Lung microvascular endothelial cell (primary cell): ENCODE data around the gene COG7. TPM values are rescaled to one million over a fixed set of nuclear protein-coding genes. Genes with fewer than 3 reads are reported as not detected.
"Not testable (repeated sequence)": the region's sequence is repeated elsewhere in the genome, so short reads cannot be mapped to it uniquely, and the experiment has no call there.

Experiments used
- DNase-seq, 2 donors: peaks; one replicate each; pipeline versions ENCODE4 v3.0.0 to v3.0.0-alpha.2; 2010; ENCODE audit warnings: low read depth in 2 of 2
- total RNA-seq: library from RNA; depleted of rRNA; stranded (reverse); fragments of >200 nt; gene quantifications from 2 replicates; pipeline ENCODE4 v1.2.1, GENCODE V29; 2014

COG7 gene
- total RNA-seq, 1 donor from 2014 or later = 10.9 TPM

GRCh38 chr16:23410176-23410575, 42.8 kb downstream of the COG7 start:
- no peak for DNase-seq

DNA sequence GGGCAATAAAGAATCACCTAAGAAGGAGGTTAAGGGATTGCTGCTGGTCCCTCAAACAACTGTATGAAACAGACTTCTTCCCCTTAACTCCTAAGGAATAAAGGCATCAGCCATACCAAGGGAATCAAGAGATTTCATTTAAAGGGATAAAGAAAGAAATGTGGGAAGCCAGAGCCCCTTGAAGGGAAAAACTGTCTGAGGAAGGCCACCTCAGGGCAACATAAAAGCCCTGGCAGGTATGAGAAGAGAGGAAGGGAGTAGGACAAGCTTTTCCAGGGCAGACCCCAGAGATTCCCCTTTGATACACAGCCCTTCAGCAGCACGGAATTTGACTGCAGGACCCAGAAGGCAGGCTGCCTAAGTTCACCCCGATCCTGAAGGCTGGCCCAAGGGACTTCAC, 43.5 kb downstream of the COG7 start:
- DNase-seq = no peak

DNA sequence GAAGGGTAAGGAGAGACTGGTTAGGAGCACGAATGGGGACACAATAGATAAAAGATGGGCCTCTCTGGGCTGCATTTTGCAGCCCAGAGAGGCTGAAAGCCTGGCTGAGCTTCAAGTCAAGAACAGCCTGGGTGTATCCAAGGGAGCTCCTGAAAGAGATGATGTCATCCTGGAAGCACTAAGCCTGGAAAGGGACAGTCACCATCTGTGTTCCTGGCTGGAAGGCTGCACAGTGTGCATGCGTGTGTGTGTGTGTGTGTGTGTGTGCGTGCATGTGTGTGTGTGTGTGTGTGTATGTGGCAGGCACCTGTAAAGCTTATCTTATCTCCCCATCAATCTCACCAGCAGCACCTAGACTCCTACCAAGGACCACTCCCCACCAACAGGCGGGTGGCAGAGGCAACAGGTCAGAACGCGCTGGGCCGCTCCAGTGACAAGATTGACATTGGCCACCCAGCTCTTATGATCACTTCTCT, 44.1 kb downstream of the COG7 start:
- DNase-seq = peak; percentile 48 to 75

- no peak for DNase-seq
Measured at GRCh38 chr16:23408242-23408822, 44.7 kb downstream of the COG7 start.

GRCh38 chr16:23407436-23408127, 45.4 kb downstream of the COG7 start:
- DNase-seq = no peak

DNA sequence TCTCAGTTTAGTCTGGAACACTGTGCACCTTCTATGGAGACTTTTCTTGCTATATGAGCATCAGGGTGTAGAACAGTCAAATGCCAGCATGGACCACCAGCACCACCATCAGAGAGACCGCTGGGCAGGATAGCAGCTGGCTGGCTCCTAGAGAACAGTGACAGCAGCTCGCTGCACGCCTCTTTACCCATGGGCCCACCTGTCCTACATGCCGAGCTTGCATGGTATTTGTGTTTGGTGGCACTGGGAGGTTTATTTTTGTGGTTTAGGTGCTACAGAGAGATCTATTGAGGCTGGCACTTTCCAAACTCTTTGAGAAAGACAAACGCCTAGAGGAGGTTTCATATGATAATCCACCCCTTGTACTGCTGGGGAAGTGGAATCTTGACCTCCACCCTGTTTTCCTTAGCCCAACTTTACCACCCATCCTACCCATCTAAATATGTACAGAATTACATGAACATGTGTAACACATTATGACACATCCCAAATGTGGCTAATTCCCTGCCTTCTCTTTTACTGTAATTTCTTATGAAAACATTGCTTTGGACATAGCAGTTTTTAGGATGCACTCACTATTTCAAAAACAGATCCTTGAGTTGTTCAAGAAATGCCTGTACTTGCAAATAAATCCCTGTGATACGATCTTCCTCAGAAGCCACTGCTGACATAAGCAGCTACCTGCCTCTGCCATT, 46.3 kb downstream of the COG7 start:
- no peak for DNase-seq

GRCh38 chr16:23406024-23406423, 47.0 kb downstream of the COG7 start:
- no peak for DNase-seq

- no peak for DNase-seq
Measured at GRCh38 chr16:23403547-23403946, 49.4 kb downstream of the COG7 start.

- DNase-seq = no peak
Measured at GRCh38 chr16:23402100-23402499, 50.9 kb downstream of the COG7 start.

- no peak for DNase-seq
Measured at GRCh38 chr16:23401139-23401538, 51.9 kb downstream of the COG7 start.

- DNase-seq = not testable (repeated sequence)
Measured at GRCh38 chr16:23400447-23400846, 52.5 kb downstream of the COG7 start.

DNA sequence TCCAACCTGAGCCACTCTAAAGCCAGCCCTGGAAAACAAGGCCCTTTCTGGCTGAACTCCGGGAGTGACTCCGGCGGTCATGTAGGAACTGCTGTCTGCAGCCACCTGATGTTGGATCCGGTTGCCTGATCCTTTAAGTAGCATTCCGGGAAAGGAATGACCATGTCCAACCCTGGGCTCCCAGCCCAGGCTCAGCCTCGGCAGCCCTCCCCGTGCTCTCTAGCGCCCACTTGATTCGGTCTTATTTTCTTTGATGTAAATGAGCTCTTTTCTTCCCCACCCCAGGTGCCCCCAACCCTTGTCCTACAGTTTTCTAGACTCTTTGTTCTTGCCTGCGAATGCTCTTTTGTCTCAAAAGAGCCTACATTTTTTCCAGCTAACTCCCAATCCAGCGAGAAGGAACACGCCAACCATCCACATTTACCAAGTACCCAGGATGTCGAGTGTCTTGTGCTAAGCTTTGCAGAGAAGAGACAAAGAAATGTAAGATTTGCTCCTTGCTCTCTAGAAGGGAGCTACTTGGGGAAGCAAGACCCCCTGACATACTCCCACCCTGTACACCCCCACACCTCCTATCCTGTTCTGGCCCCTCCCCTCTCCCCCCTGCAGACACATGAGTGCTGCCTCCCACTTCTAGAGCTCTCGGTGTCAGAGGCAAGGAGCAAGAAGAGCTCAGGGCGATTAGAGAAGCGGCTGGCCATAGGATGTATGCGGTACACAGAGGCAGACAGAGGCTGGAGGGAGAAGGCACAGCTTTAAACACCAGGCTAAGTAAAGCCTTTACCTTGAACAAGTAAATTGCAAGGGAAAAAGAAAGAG, 53.8 kb downstream of the COG7 start:
- DNase-seq = no peak

- DNase-seq = no peak
Measured at GRCh38 chr16:23397464-23397863, 55.5 kb downstream of the COG7 start.

- DNase-seq = no peak
Measured at GRCh38 chr16:23395732-23396131, 57.3 kb downstream of the COG7 start.

GRCh38 chr16:23394141-23394831, 58.7 kb downstream of the COG7 start:
- DNase-seq = peak; percentile 49 to 74

DNA sequence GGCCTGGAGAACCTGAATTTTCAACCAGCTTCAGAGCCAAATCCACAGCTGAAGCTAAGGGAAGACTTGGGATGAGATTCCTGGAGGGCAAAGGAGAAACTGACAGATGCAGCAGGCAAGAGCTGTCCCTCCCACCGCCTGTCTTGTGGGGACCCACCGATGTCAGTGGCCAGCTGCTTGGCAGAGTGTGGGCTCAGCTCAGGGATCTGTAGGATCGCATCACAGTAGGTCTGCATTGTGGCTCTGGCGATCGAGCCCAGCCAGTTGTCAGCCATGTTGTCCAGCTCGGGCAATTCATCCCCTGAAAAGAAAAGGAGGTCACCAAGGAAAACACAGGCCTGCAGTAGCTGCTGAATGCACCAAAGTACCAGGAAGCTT, 60.8 kb downstream of the COG7 start:
- no peak for DNase-seq

GRCh38 chr16:23391381-23392222, 61.4 kb downstream of the COG7 start:
- no peak for DNase-seq

GRCh38 chr16:23389936-23390335, 63.1 kb downstream of the COG7 start:
- DNase-seq = not testable (repeated sequence)

DNA sequence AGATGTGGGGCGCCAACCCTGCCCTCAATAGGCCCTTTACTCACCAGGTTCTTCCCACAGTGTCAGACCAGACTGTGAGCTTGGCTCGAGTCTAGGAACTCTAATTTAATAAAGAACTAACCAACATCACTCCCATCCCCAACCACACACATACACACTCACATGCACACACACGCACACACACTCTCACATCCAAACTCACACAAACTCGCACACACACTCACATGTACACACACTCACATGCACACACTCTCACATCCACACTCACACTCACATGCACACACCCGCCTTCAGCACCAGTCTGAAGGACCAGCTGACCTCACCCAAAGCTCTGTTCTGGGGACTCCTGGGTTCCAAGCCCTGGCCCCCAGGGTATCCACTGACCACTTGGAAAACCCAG, 63.8 kb downstream of the COG7 start:
- DNase-seq = no peak

- DNase-seq = no peak
Measured at GRCh38 chr16:23388786-23389185, 64.2 kb downstream of the COG7 start.
